ENCODE results near the gene FLNB. TPM values are rescaled to one million over a fixed set of nuclear protein-coding genes. Genes with fewer than 3 reads are reported as not detected.

Gene FLNB
- total RNA-seq, 1 experiment from 2014 or later, result 41.2 TPM

DNA sequence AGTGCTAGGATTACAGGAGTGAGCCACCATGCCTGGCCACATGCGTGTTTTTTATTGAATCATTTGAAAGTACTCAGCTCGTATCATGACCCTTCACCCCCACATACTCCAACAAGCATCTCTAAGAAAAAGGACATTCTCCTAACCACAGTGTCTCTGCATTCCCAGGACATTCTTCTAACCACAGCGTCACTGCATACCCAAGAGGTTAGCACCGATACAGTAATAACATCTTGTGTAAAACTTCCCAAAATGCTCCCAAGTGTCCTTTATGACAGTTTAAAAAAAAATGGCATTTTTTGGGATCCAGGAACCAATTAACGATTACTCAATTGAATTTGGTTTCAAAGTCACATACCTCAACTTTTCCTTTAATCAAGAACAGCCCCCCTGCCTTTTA, 39.6 kb downstream of the FLNB start:
- H3K27me3 ChIP-seq (replicated peaks; ENCODE audit: insufficient read depth, low read depth, low read length, poor library complexity), result no peaks in the 10 kb centered on the region
- no peak for TF ChIP-seq EZH2 (IDR thresholded peaks at IDR 0.05; ENCODE audit: borderline replicate concordance, low read depth, low read length, poor library complexity, severe bottlenecking)
- TF ChIP-seq, protein P1, sequence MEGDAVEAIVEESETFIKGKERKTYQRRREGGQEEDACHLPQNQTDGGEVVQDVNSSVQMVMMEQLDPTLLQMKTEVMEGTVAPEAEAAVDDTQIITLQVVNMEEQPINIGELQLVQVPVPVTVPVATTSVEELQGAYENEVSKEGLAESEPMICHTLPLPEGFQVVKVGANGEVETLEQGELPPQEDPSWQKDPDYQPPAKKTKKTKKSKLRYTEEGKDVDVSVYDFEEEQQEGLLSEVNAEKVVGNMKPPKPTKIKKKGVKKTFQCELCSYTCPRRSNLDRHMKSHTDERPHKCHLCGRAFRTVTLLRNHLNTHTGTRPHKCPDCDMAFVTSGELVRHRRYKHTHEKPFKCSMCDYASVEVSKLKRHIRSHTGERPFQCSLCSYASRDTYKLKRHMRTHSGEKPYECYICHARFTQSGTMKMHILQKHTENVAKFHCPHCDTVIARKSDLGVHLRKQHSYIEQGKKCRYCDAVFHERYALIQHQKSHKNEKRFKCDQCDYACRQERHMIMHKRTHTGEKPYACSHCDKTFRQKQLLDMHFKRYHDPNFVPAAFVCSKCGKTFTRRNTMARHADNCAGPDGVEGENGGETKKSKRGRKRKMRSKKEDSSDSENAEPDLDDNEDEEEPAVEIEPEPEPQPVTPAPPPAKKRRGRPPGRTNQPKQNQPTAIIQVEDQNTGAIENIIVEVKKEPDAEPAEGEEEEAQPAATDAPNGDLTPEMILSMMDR (conservative IDR thresholded peaks at IDR 0.05; ENCODE audit: low read depth, low read length), result no peak
- no TSS peak for BruUV-seq (replicated peaks)
- no peaks in the 10 kb centered on the region for H3K9me3 ChIP-seq (ENCODE audit: low read depth, low read length, poor library complexity, severe bottlenecking)
- H3K27ac ChIP-seq (ENCODE audit: low read depth, low read length, poor library complexity, severe bottlenecking), result no peak overlapping the region
- no peaks in the 10 kb centered on the region for H3K36me3 ChIP-seq (ENCODE audit: insufficient read depth, low read length, poor library complexity, severe bottlenecking)
- ChIA-PET POLR2A (ENCODE audit: low non-redundant PET) (no interaction called here), CTCF (no interaction called here)
- H3K4me3 ChIP-seq (ENCODE audit: low read depth, low read length, poor library complexity, severe bottlenecking), result no peak overlapping the region
- H3K4me1 ChIP-seq (ENCODE audit: insufficient read depth, low read length, poor library complexity, severe bottlenecking), result peaks cover 12% of the 10 kb centered on the region
- no peak for DNase-seq (ENCODE audit: low spot score)
- intact Hi-C loops (cut with micrococcal nuclease; ENCODE audit: unreplicated experiment), result no loop called here

- intact Hi-C loops (cut with micrococcal nuclease; ENCODE audit: unreplicated experiment), result no loop called here
- H3K36me3 ChIP-seq (ENCODE audit: insufficient read depth, low read length, poor library complexity, severe bottlenecking), result no peaks in the 10 kb centered on the region
- H3K27ac ChIP-seq (ENCODE audit: low read depth, low read length, poor library complexity, severe bottlenecking), result no peak overlapping the region
- no TSS peak for BruUV-seq (replicated peaks)
- no peaks in the 10 kb centered on the region for H3K27me3 ChIP-seq (replicated peaks; ENCODE audit: insufficient read depth, low read depth, low read length, poor library complexity)
- no peak for DNase-seq (ENCODE audit: low spot score)
- no peaks in the 10 kb centered on the region for H3K9me3 ChIP-seq (ENCODE audit: low read depth, low read length, poor library complexity, severe bottlenecking)
- ChIA-PET POLR2A (ENCODE audit: low non-redundant PET) (no interaction called here), CTCF (no interaction called here)
- no peak overlapping the region for H3K4me3 ChIP-seq (ENCODE audit: low read depth, low read length, poor library complexity, severe bottlenecking)
- no peak for TF ChIP-seq EZH2 (IDR thresholded peaks at IDR 0.05; ENCODE audit: borderline replicate concordance, low read depth, low read length, poor library complexity, severe bottlenecking)
- TF ChIP-seq, protein P1 (conservative IDR thresholded peaks at IDR 0.05; ENCODE audit: low read depth, low read length), result no peak
- H3K4me1 ChIP-seq (ENCODE audit: insufficient read depth, low read length, poor library complexity, severe bottlenecking), result peaks cover 12% of the 10 kb centered on the region
These were observed 40.1 kb downstream of the FLNB start for GRCh38 chr3:58048301-58048700.

DNA sequence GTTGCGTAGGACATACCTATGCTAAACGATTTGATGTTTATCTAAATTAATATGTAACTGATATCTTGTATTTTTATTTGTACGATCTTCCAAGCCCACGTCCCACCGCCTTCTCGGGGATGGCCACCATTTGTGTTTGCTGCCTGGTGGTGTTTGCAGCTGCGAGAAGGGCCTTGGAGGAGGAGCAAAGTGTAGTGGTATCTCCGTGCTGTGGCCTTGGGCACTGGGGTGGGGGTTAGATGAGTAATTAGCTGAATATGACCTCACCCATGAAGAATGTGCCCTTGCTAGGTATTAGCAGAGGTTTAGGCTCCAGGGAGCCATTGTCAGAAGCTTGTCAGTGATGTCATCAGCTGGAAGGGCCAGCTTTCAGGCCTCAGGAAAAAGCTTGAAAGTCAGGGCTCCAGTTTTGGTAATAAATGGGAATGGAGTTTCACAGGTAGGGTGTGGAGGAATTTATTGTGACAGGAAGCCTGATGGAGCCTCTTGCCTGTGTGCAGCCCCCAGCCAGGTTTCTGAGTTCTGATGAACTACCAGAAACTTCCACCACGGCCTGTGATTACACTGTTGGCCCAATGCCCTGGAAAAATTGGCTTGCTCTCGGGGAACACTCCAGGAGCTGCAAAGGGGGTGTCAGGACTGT, 41.0 kb downstream of the FLNB start:
- no peaks in the 10 kb centered on the region for H3K36me3 ChIP-seq (ENCODE audit: insufficient read depth, low read length, poor library complexity, severe bottlenecking)
- H3K4me3 ChIP-seq (ENCODE audit: low read depth, low read length, poor library complexity, severe bottlenecking), result no peak overlapping the region
- peak overlapping the region; percentile 37 for H3K27ac ChIP-seq (ENCODE audit: low read depth, low read length, poor library complexity, severe bottlenecking)
- ChIA-PET POLR2A (ENCODE audit: low non-redundant PET) (no interaction called here), CTCF (no interaction called here)
- intact Hi-C loops (cut with micrococcal nuclease; ENCODE audit: unreplicated experiment), result no loop called here
- no peaks in the 10 kb centered on the region for H3K27me3 ChIP-seq (replicated peaks; ENCODE audit: insufficient read depth, low read depth, low read length, poor library complexity)
- no TSS peak for BruUV-seq (replicated peaks)
- no peaks in the 10 kb centered on the region for H3K9me3 ChIP-seq (ENCODE audit: low read depth, low read length, poor library complexity, severe bottlenecking)
- DNase-seq (ENCODE audit: low spot score), result peak; percentile 56
- no peak for TF ChIP-seq EZH2 (IDR thresholded peaks at IDR 0.05; ENCODE audit: borderline replicate concordance, low read depth, low read length, poor library complexity, severe bottlenecking)
- TF ChIP-seq, protein P1 (conservative IDR thresholded peaks at IDR 0.05; ENCODE audit: low read depth, low read length), result no peak
- H3K4me1 ChIP-seq (ENCODE audit: insufficient read depth, low read length, poor library complexity, severe bottlenecking), result peaks cover 12% of the 10 kb centered on the region

All from A673 (cell line).